ENCODE results near the gene PKD2L1.

DNA sequence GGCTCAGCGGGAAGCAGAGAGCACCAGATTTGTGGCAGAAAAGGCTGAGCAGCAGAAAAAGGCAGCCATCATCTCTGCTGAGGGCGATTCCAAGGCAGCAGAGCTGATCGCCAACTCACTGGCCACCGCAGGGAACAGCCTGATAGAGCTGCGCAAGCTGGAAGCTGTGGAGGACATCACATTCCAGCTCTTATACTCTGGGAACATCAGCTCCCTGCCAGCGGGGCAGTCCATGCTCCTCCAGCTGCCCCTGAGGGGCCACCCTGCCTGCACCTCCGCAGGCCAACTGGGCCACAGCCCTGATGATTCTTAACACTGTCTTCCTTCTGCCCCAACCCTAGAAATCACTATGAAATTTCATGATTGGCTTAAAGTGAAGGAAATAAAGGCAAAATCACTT, 81.2 kb downstream of the PKD2L1 start:
- TF ChIP-seq, protein P1, sequence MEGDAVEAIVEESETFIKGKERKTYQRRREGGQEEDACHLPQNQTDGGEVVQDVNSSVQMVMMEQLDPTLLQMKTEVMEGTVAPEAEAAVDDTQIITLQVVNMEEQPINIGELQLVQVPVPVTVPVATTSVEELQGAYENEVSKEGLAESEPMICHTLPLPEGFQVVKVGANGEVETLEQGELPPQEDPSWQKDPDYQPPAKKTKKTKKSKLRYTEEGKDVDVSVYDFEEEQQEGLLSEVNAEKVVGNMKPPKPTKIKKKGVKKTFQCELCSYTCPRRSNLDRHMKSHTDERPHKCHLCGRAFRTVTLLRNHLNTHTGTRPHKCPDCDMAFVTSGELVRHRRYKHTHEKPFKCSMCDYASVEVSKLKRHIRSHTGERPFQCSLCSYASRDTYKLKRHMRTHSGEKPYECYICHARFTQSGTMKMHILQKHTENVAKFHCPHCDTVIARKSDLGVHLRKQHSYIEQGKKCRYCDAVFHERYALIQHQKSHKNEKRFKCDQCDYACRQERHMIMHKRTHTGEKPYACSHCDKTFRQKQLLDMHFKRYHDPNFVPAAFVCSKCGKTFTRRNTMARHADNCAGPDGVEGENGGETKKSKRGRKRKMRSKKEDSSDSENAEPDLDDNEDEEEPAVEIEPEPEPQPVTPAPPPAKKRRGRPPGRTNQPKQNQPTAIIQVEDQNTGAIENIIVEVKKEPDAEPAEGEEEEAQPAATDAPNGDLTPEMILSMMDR (IDR thresholded peaks at IDR 0.05 in 2 of 3, conservative IDR thresholded peaks at IDR 0.05 in 1 of 3; ENCODE audit: insufficient read depth in 2 of 3, low read depth in 1 of 3, low read length in 3 of 3), result no peak
- TF ChIP-seq HNRNPH1 (optimal IDR thresholded peaks at IDR 0.05; ENCODE audit: low read depth, low read length), result no peak
- TF ChIP-seq, protein P2, sequence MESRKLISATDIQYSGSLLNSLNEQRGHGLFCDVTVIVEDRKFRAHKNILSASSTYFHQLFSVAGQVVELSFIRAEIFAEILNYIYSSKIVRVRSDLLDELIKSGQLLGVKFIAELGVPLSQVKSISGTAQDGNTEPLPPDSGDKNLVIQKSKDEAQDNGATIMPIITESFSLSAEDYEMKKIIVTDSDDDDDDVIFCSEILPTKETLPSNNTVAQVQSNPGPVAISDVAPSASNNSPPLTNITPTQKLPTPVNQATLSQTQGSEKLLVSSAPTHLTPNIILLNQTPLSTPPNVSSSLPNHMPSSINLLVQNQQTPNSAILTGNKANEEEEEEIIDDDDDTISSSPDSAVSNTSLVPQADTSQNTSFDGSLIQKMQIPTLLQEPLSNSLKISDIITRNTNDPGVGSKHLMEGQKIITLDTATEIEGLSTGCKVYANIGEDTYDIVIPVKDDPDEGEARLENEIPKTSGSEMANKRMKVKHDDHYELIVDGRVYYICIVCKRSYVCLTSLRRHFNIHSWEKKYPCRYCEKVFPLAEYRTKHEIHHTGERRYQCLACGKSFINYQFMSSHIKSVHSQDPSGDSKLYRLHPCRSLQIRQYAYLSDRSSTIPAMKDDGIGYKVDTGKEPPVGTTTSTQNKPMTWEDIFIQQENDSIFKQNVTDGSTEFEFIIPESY (CRISPR knock-in tag; IDR thresholded peaks at IDR 0.05), result no peak
- TF ChIP-seq SMC3 (conservative IDR thresholded peaks at IDR 0.05; ENCODE audit: insufficient read depth, low read depth, low read length), result no peak
